Esophagus muscularis mucosa (tissue), 3 donors: Measurements from ENCODE around the gene FBL.
A peak's percentile ranks its signal among the peaks of the same experiment; 100 is the strongest.

Experiments
- CTCF ChIP-seq, 3 experiments: fragments of 200-600 bp in 2 of 3; fragments of 450-650 bp in 1 of 3; sonication (generic) in 2 of 3; IDR thresholded peaks; one replicate each; pipeline ENCODE4 v1.5.1; 2017 to 2019; ENCODE audit warnings: antibody characterized with exemption in 3 of 3, mild to moderate bottlenecking in 2 of 3, moderate library complexity in 1 of 3
- POLR2A ChIP-seq: fragments of 450-650 bp; IDR thresholded peaks from one replicate; pipeline ENCODE4 v1.6.1; 2017; ENCODE audit warnings: antibody characterized with exemption, moderate library complexity, mild to moderate bottlenecking, low read depth

GRCh38 chr19:39843919-39844793, 2.0 kb downstream of the FBL start:
- TF ChIP-seq POLR2A (no peak), CTCF (IDR thresholded peaks at IDR 0.05) (peak; percentile 48 to 72 (median 61))
